LNCaP clone FGC (cell line): Measurements from ENCODE around the gene MYO16.
A peak's percentile ranks its signal among the peaks of the same experiment; 100 is the strongest.

Source experiments
- DNase-seq: peaks from one replicate; pipeline ENCODE4 v3.0.0-alpha.2; 2011; ENCODE audit warnings: low read depth
- H3K4me3 ChIP-seq: 2 replicates; pipeline ENCODE4 v1.5.1; 2011; ENCODE audit warnings: mild to moderate bottlenecking, low read depth, low read length, control low read depth
- TF ChIP-seq, protein P1 (sequence below): IDR thresholded peaks from 2 replicates; pipeline ENCODE4 v1.5.1; 2012; ENCODE audit warnings: mild to moderate bottlenecking; ENCODE audit not compliant: control insufficient read depth, insufficient read depth; ENCODE audit errors: extremely low read depth

Gene MYO16

DNA sequence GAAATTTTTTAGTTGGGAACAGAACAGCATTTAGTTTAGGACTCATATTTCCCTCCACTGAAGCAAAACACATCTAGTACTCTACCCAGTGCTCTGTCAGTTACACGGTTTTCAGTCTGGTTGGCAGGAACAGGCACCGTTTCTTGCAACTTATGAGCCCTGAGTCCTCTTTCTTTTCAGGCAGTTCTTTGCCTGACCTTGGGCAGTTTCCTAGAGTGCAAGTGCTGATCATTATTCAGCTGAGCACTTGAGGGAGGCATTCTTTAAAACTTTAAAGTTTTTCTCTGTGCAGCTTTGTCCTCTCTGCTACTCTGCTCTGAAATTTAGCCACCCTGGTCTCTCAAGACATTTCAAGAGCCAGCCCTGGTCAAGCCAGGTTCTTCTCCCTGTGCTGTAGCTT is 96.1 kb downstream of the MYO16 start:
- TF ChIP-seq, protein P1, sequence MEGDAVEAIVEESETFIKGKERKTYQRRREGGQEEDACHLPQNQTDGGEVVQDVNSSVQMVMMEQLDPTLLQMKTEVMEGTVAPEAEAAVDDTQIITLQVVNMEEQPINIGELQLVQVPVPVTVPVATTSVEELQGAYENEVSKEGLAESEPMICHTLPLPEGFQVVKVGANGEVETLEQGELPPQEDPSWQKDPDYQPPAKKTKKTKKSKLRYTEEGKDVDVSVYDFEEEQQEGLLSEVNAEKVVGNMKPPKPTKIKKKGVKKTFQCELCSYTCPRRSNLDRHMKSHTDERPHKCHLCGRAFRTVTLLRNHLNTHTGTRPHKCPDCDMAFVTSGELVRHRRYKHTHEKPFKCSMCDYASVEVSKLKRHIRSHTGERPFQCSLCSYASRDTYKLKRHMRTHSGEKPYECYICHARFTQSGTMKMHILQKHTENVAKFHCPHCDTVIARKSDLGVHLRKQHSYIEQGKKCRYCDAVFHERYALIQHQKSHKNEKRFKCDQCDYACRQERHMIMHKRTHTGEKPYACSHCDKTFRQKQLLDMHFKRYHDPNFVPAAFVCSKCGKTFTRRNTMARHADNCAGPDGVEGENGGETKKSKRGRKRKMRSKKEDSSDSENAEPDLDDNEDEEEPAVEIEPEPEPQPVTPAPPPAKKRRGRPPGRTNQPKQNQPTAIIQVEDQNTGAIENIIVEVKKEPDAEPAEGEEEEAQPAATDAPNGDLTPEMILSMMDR, result no peak

DNA sequence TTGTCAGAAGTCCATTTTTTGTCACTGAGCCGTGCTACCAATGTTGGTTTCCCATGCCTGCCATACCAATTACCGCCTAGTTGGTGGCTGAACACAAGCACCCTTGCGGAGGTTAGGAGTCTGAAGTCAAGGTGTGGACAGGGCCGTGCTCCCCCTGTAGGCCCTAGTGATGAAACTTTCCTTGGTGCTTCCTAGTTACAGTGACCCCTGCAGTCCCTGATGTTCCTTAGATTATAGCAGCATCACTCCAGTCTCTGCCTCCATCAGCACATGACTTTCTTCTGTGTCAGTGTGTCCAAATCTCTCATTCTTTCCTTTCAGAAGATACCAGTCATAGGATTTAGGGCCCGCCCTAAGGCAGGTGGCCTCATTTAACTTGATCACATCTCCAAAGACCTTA is 99.0 kb downstream of the MYO16 start:
- H3K4me3 ChIP-seq, result no peak overlapping the region
- no peak for DNase-seq
- TF ChIP-seq, protein P1, result peak; percentile 19; the same call in 1 of the 2 replicates

More for the DNA sequence above, 96.1 kb downstream of the MYO16 start:
- no peak for DNase-seq
- H3K4me3 ChIP-seq, result no peak overlapping the region

DNA sequence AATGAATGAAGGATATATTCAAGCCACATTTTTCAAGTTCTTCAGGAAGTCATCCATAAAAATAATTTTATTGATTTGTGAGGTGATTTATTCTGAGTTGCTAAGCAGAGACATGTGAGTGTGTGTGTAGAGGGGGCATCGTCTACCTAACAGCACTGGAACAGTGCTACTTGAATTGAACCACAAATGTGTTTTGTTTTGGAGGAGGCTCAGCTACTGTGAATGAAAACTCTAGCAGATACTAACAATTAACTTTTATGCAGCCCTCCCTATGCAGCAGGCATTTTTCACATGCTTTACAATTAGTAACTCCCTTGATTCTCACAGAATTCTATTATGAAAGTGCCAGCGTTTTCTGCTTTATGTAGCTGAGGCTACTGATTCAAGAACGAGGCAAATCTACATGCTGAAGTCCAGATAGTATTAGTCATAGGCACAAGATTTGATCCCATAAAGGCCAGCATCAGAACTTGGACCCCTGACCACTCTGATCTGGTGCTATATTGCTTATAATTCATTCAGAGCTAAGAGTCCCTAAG is 103.7 kb downstream of the MYO16 start:
- DNase-seq, result no peak
- no peak overlapping the region for H3K4me3 ChIP-seq
- TF ChIP-seq, protein P1, result no peak

GRCh38 chr13:108734676-108735075 is 105.3 kb downstream of the MYO16 start:
- no peak overlapping the region for H3K4me3 ChIP-seq
- TF ChIP-seq, protein P1, result no peak
- no peak for DNase-seq

DNA sequence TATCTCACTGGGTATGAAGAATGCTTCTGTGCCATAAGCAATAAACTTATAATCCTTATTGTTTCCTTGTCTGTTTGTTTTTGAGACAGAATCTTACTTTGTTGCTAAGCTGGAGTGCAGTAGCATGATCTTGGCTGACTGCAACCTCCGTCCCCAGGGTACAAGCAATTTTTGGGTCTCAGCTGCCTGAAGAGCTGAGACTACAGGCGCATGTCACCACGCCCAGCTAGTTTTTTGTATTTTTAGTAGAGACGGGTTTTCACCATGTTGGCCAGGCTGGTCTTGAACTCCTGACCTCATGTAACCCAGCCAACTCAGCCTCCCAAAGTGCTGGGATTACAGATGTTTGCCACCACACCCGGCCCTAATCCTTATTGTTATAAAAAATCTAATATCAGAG is 112.5 kb downstream of the MYO16 start:
- H3K4me3 ChIP-seq, result no peak overlapping the region
- TF ChIP-seq, protein P1, result no peak
- DNase-seq, result no peak

GRCh38 chr13:108742701-108743451 is 113.5 kb downstream of the MYO16 start:
- DNase-seq, result no peak
- TF ChIP-seq, protein P1, result no peak
- no peak overlapping the region for H3K4me3 ChIP-seq
